Mesenchymal stem cell (in vitro differentiated cells and primary cell): Measurements from ENCODE around the gene RALGAPA2.
A peak's percentile ranks its signal among the peaks of the same experiment; 100 is the strongest.

Experiments
- DNase-seq: peaks from one replicate; pipeline ENCODE4 v3.0.0-alpha.2; 2013
- H2AFZ ChIP-seq: one replicate; pipeline ENCODE4 v1.6.1; 2013; ENCODE audit warnings: low read depth, mild to moderate bottlenecking, control low read depth, inconsistent platforms, low read length, moderate library complexity
- H2AK5ac ChIP-seq: 2 replicates; pipeline ENCODE4 v1.6.1; 2013; ENCODE audit warnings: low read length, moderate library complexity, mild to moderate bottlenecking, inconsistent platforms; ENCODE audit not compliant: severe bottlenecking
- H2BK120ac ChIP-seq: one replicate; pipeline ENCODE4 v1.6.1; 2013; ENCODE audit warnings: low read depth, mild to moderate bottlenecking, inconsistent platforms, low read length, moderate library complexity
- H2BK12ac ChIP-seq, 2 experiments: one replicate each; pipeline ENCODE4 v1.6.1; 2013; ENCODE audit warnings: inconsistent platforms in 2 of 2, low read length in 2 of 2, mild to moderate bottlenecking in 2 of 2, moderate library complexity in 2 of 2, control low read depth in 1 of 2
- H2BK15ac ChIP-seq: one replicate; pipeline ENCODE4 v1.6.1; 2013; ENCODE audit warnings: mild to moderate bottlenecking, low read depth, inconsistent platforms; ENCODE audit not compliant: poor library complexity, severe bottlenecking
- H2BK5ac ChIP-seq: 2 replicates; pipeline ENCODE4 v1.6.1; 2013; ENCODE audit warnings: low read depth, mild to moderate bottlenecking, low read length, control low read depth, inconsistent platforms; ENCODE audit not compliant: poor library complexity, severe bottlenecking
- H3K14ac ChIP-seq, 2 experiments: one replicate each; pipeline ENCODE4 v1.6.1; 2013; ENCODE audit warnings: inconsistent platforms in 2 of 2, low read length in 2 of 2, control low read depth in 1 of 2, mild to moderate bottlenecking in 1 of 2, moderate library complexity in 1 of 2
- H3K18ac ChIP-seq, 2 experiments: one replicate each; pipeline ENCODE4 v1.6.1; 2013; ENCODE audit warnings: inconsistent platforms in 2 of 2, low read length in 2 of 2, control low read depth in 1 of 2, low read depth in 1 of 2, mild to moderate bottlenecking in 1 of 2
- H3K23ac ChIP-seq, 2 experiments: one replicate each; pipeline ENCODE4 v1.6.1; 2013; ENCODE audit warnings: inconsistent platforms in 2 of 2, low read length in 2 of 2, mild to moderate bottlenecking in 2 of 2, moderate library complexity in 2 of 2, control low read depth in 1 of 2
- H3K27ac ChIP-seq: 2 replicates; pipeline ENCODE4 v1.5.1; 2013; ENCODE audit warnings: mild to moderate bottlenecking, moderate library complexity, low read length, control low read depth, inconsistent platforms; ENCODE audit not compliant: poor library complexity, severe bottlenecking
- H3K27me3 ChIP-seq, 2 experiments: 2 replicates each; pipeline versions ENCODE4 v1.6.1 to v1.7.0; 2013; ENCODE audit warnings: low read length in 2 of 2, mild to moderate bottlenecking in 2 of 2, moderate library complexity in 2 of 2, control low read depth in 1 of 2, inconsistent platforms in 1 of 2; ENCODE audit not compliant: control insufficient read depth in 1 of 2, insufficient read depth in 1 of 2
- H3K36me3 ChIP-seq, 2 experiments: 2 replicates each; pipeline versions ENCODE4 v1.6.1 to v1.7.0; 2013; ENCODE audit warnings: low read length in 2 of 2, control low read depth in 1 of 2, inconsistent platforms in 1 of 2, low read depth in 1 of 2, mild to moderate bottlenecking in 1 of 2; ENCODE audit not compliant: insufficient read depth in 2 of 2, control insufficient read depth in 1 of 2
- H3K4ac ChIP-seq, 2 experiments: one replicate each; pipeline ENCODE4 v1.6.1; 2013; ENCODE audit warnings: inconsistent platforms in 2 of 2, low read length in 2 of 2, mild to moderate bottlenecking in 2 of 2, moderate library complexity in 2 of 2, control low read depth in 1 of 2, low read depth in 1 of 2
- H3K4me1 ChIP-seq: 2 replicates; pipeline ENCODE4 v1.6.1; 2013; ENCODE audit warnings: low read depth, low read length, control low read depth; ENCODE audit not compliant: control insufficient read depth, insufficient read depth
- H3K4me2 ChIP-seq: 2 replicates; pipeline ENCODE4 v1.6.1; 2013; ENCODE audit warnings: low read length, mild to moderate bottlenecking, inconsistent platforms; ENCODE audit not compliant: poor library complexity, severe bottlenecking
- H3K4me3 ChIP-seq, 2 experiments: 2 replicates each; pipeline versions ENCODE4 v1.5.1 to v1.7.0; 2013; ENCODE audit warnings: low read length in 2 of 2, mild to moderate bottlenecking in 2 of 2, control low read depth in 1 of 2, low read depth in 1 of 2; ENCODE audit not compliant: insufficient read depth in 1 of 2
- H3K79me1 ChIP-seq: replicated peaks from 2 replicates; pipeline ENCODE4 v1.6.1; 2013; ENCODE audit warnings: mild to moderate bottlenecking, control low read depth, low read length, inconsistent platforms; ENCODE audit not compliant: poor library complexity, severe bottlenecking
- H3K9ac ChIP-seq: 2 replicates; pipeline ENCODE4 v1.7.0; 2013; ENCODE audit warnings: mild to moderate bottlenecking, low read length, moderate library complexity
- H3K9me3 ChIP-seq: 2 replicates; pipeline ENCODE4 v1.7.0; 2013; ENCODE audit warnings: mild to moderate bottlenecking, low read length; ENCODE audit not compliant: control insufficient read depth
- H4K8ac ChIP-seq: one replicate; pipeline ENCODE4 v1.6.1; 2013; ENCODE audit warnings: inconsistent platforms, mild to moderate bottlenecking, low read length, moderate library complexity
- H4K91ac ChIP-seq: one replicate; pipeline ENCODE4 v1.6.1; 2013; ENCODE audit warnings: mild to moderate bottlenecking, low read length, inconsistent platforms
- WGBS: methylation state at CpG from one replicate; pipeline ENCODE4 v1.1.7; 2013; ENCODE audit warnings: mixed read lengths; 5-methylcytosine and 5-hydroxymethylcytosine counted together

Gene RALGAPA2

DNA sequence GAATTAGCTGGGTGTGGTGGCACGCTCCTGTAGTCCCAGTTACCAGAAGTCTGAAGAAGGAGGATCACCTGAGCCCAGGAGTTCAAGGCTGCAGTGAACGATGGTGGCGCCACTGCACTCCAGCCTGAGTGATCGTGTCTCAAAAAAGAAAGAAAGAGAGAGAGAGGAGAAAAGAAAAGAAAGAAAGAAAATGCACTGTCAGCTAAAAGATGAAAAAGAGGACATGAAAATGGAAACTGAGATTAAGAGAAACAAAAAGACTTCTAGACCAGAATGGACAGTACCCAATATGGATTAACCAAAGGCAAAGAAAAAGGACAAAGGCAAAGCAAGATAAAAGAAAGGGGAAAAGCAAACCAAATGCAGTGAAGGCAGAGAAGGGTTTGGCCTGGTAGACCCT lies 9.0 kb upstream of the RALGAPA2 start:
- no peak overlapping the region for H2AFZ ChIP-seq
- 90% methylated on average over 4 of the region's 4 CpGs for WGBS
- H4K8ac ChIP-seq, result no peak overlapping the region

DNA sequence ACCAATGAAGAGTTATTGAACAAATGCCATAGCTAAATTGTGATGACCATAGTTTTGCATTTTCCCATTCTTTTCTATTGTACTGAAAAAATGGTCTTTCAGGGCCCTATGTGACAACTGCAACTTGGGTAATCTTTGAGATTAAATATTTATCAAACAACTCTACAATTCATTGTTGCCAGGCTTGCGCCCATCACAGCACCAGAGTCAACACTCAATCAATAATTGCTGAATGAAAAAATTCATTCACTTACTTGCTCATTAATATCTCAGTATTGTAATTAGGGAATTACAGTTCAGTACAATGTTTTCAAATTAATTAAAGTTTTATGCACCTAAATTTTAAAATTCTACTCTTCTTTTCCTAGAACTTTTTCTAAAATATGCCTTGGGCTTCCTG lies 7.7 kb upstream of the RALGAPA2 start:
- no peak overlapping the region for H3K23ac ChIP-seq
- no peaks in the 10 kb centered on the region for H3K36me3 ChIP-seq
- no peak overlapping the region for H2AK5ac ChIP-seq
- H3K4me2 ChIP-seq, result no peak overlapping the region
- no peaks in the 10 kb centered on the region for H3K79me1 ChIP-seq
- DNase-seq, result no peak
- no peak overlapping the region for H4K91ac ChIP-seq
- H4K8ac ChIP-seq, result no peak overlapping the region
- no peak overlapping the region for H2BK12ac ChIP-seq
- H3K9ac ChIP-seq, result no peak overlapping the region
- H2AFZ ChIP-seq, result no peak overlapping the region
- no peak overlapping the region for H3K4me3 ChIP-seq
- WGBS, result 100% methylated on average over 1 of the region's 1 CpG
- no peak overlapping the region for H3K27ac ChIP-seq
- H3K9me3 ChIP-seq, result no peaks in the 10 kb centered on the region
- H3K18ac ChIP-seq, result no peak overlapping the region
- H3K14ac ChIP-seq, result no peak overlapping the region
- no peaks in the 10 kb centered on the region for H3K27me3 ChIP-seq
- H3K4ac ChIP-seq, result no peak overlapping the region
- H2BK15ac ChIP-seq, result no peak overlapping the region
- H2BK5ac ChIP-seq, result no peak overlapping the region
- no peak overlapping the region for H2BK120ac ChIP-seq
- H3K4me1 ChIP-seq, result no peaks in the 10 kb centered on the region

More for the DNA sequence above, 9.0 kb upstream of the RALGAPA2 start:
- no peak overlapping the region for H3K4me2 ChIP-seq
- no peaks in the 10 kb centered on the region for H3K36me3 ChIP-seq
- H2BK12ac ChIP-seq, result no peak overlapping the region
- no peak overlapping the region for H4K91ac ChIP-seq
- no peak overlapping the region for H2BK5ac ChIP-seq
- H3K4me3 ChIP-seq, result no peak overlapping the region
- H3K27me3 ChIP-seq, result peaks cover 0 to 5% of the 10 kb centered on the region in 2 experiments
- no peak overlapping the region for H2BK120ac ChIP-seq
- H3K14ac ChIP-seq, result no peak overlapping the region
- H2BK15ac ChIP-seq, result no peak overlapping the region
- no peak overlapping the region for H3K4ac ChIP-seq
- no peak overlapping the region for H3K27ac ChIP-seq
- no peaks in the 10 kb centered on the region for H3K79me1 ChIP-seq
- no peak for DNase-seq
- no peak overlapping the region for H2AK5ac ChIP-seq
- H3K18ac ChIP-seq, result no peak overlapping the region
- no peak overlapping the region for H3K9ac ChIP-seq
- no peaks in the 10 kb centered on the region for H3K4me1 ChIP-seq
- H3K9me3 ChIP-seq, result no peaks in the 10 kb centered on the region
- H3K23ac ChIP-seq, result no peak overlapping the region

DNA sequence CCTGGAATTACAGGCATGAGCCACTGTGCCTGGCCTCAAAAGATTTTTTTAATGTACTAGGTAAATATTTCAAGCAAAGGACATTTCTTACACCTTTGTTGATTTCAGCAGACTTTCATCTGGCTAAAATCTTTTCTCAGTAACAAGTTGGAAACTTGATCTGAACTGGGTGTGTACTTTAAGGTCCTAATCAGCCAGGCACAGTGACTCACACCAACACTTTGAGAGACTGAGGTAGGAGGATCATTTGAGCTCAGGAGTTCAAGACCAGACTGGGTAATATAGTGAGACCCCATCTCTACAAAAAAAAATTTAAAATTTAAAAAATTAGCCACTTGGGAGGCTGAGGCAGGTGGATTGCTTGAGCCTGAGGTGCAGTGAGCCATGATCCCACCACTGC lies 7.0 kb upstream of the RALGAPA2 start:
- Histone ChIP-seq H3K27me3 (no peaks in the 10 kb centered on the region), H3K27ac (no peak overlapping the region), H3K4ac (no peak overlapping the region), H2BK5ac (no peak overlapping the region), H4K8ac (no peak overlapping the region), H3K4me1 (no peaks in the 10 kb centered on the region), H2BK15ac (no peak overlapping the region), H3K4me3 (no peak overlapping the region), H3K14ac (no peak overlapping the region), H3K79me1 (no peaks in the 10 kb centered on the region), H2BK120ac (no peak overlapping the region), H4K91ac (no peak overlapping the region), H3K36me3 (no peaks in the 10 kb centered on the region), H2BK12ac (no peak overlapping the region), H2AFZ (no peak overlapping the region), H3K4me2 (no peak overlapping the region), H3K9ac (no peak overlapping the region), H3K9me3 (no peaks in the 10 kb centered on the region), H2AK5ac (no peak overlapping the region), H3K23ac (no peak overlapping the region), H3K18ac (no peak overlapping the region)
- no peak for DNase-seq

DNA sequence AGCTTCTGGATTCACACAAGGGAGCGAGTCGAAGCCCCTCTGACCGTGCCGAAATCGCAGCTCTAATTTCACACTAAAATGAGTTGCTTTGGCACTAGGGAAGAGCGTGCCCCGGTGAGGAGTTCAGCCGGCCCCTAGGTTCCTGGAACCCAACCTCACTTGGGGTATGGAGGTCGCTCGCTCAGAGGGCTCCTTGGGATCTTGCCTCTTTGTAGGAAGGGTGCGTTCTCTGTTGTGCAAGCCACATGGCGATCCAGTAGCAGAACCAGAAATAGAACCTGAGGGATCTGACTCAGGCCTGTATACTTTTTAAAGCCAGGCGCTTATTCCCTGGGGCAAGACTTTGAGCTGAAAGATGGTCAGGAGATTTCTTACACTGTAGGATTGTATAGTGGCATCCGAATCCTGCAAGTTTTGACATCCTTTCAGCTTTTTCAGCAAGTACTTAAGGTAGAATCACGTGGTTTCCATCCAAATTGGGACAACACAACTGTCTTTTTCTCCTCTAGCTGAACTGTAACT lies 861 bp upstream of the RALGAPA2 start:
- no peak overlapping the region for H2BK120ac ChIP-seq
- H3K36me3 ChIP-seq, result no peaks in the 10 kb centered on the region
- 67% methylated on average over 15 of the region's 15 CpGs for WGBS
- H2BK15ac ChIP-seq, result peak overlapping the region; percentile 16
- H3K9ac ChIP-seq, result peak overlapping the region; percentile 83
- H3K23ac ChIP-seq, result no peak overlapping the region
- peak overlapping the region; percentile 81 for H2BK5ac ChIP-seq
- H3K4ac ChIP-seq, result peak overlapping the region in 1 of 2 experiments; percentile 76
- H4K91ac ChIP-seq, result peak overlapping the region; percentile 28
- H3K14ac ChIP-seq, result no peak overlapping the region
- peak overlapping the region; percentile 61 to 82 for H3K4me3 ChIP-seq
- no peak overlapping the region for H2BK12ac ChIP-seq
- peaks cover 9% of the 10 kb centered on the region for H3K4me1 ChIP-seq
- DNase-seq, result no peak
- H4K8ac ChIP-seq, result peak overlapping the region; percentile 99
- H3K27ac ChIP-seq, result no peak overlapping the region
- H2AFZ ChIP-seq, result peak overlapping the region; percentile 99
- H3K9me3 ChIP-seq, result no peaks in the 10 kb centered on the region
- H3K79me1 ChIP-seq, result peaks cover 16% of the 10 kb centered on the region
- no peaks in the 10 kb centered on the region for H3K27me3 ChIP-seq
- H3K4me2 ChIP-seq, result peak overlapping the region; percentile 93
- H2AK5ac ChIP-seq, result no peak overlapping the region
- peak overlapping the region in 1 of 2 experiments; percentile 48 for H3K18ac ChIP-seq
